HG03196 (cell line): ENCODE measurements around the gene GALK1.
A peak's percentile ranks its signal among the peaks of the same experiment; 100 is the strongest.

Source experiments
- ATAC-seq: cut with Tn5 transposase; IDR thresholded peaks from one replicate; pipeline ENCODE4 v1.9.1; 2021; ENCODE audit not compliant: unreplicated experiment

Gene GALK1

DNA sequence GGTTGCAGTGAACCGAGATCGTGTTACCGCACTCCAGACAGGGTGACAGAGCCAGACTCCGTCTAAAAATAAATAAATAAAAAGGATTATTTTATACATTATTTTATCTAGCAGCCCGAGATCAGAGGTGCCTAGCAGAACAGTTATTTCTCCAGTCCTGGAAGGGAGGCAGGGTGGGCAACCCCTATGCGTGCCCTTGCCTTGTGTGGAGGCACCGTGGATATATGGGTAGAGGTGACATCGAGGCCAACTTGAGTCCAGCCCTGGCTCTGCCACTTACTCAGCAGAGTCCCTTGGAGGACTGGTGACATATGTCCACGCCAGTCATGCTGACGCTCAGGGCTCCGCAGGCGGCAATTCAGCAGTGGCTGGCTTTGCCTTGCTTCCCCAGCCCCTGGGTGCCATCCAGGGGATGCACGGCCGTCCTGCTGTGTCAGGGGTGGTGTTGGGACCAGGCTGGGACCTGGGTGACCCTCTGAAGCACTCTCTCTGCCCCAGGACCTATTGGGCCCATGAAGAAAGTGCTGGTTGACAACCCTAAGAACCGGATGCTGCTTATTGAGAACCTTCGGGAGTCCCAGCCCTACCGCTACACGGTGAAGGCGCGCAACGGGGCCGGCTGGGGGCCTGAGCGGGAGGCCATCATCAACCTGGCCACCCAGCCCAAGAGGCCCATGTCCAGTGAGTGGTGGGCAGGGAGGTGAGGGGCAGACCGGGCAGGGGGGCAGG, 13.2 kb downstream of the GALK1 start:
- ATAC-seq: no peak

DNA sequence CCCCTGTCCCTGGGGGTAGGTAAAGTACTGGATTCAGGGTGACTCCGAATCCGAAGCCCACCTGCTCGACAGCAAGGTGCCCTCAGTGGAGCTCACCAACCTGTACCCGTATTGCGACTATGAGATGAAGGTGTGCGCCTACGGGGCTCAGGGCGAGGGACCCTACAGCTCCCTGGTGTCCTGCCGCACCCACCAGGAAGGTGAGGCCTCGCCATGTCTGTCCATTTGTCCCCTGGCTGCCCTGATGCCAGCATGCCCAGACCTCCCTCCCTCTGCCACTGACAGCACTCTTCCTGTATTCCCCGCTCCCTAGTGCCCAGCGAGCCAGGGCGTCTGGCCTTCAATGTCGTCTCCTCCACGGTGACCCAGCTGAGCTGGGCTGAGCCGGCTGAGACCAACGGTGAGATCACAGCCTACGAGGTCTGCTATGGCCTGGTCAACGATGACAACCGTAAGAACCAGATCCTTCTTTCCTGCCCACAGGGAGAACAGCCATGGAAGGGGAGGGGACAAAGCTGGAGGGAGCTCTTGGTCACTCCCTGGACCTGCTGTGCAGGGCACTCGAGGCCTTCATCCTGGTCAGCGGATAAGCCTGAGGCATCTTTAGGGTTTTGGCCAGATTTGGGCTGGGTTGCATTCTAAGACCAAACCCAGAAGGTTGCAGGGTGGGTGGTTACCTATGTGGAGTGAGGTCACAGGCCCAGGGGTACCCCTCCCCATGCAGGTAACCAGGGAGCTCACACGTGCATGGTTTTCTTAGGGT, 14.2 kb downstream of the GALK1 start:
- ATAC-seq: no peak

DNA sequence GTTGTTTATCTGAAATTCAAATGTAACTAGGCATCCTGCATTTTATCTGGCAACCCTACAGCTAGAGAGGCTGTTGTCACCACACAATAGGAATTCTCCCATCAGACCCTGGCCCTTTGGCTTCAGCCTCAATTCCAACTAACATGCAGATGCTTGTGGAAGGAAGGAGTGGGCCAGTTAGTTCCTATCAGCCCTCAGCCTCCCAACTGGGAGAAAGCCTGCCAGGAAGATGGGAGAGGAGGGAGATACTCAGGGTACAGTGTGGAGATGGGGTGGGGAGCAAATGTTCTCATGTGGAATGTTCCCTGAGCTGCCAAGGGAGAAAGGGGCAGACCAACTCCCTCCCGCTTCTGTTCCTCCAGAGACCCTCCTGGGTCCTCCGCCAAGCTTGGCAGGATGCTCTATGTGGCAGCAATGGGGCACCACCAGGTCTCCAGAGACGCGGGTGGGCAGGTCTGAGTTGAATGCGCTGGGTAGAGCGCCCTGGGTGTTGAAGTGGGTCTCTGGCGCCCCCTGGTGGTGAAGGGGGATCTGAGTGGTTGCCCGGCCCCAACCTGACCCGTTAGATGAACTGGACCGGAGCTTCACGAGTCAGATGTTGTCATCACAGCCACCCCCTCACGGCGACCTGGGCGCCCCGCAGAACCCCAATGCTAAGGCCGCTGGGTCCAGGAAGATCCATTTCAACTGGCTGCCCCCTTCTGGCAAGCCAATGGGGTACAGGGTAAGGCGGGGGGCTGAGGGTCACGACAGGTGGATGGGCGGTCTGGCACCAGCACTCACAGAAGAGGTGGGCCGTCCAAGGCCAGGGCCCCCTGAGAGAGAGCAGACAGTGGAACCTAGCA, 15.2 kb downstream of the GALK1 start:
- ATAC-seq: peak; percentile 43

DNA sequence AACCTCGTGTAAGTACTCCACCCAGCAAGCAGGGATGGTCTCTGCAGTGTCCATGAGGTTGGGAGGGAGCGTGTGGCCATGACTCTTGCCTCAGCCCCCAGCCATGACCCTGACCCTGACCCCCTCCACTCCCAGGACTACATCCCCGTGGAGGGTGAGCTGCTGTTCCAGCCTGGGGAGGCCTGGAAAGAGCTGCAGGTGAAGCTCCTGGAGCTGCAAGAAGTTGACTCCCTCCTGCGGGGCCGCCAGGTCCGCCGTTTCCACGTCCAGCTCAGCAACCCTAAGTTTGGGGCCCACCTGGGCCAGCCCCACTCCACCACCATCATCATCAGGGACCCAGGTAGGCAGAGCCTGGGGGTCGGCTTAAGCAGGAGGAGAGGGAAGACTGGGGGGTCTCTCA, 16.3 kb downstream of the GALK1 start:
- no peak for ATAC-seq

DNA sequence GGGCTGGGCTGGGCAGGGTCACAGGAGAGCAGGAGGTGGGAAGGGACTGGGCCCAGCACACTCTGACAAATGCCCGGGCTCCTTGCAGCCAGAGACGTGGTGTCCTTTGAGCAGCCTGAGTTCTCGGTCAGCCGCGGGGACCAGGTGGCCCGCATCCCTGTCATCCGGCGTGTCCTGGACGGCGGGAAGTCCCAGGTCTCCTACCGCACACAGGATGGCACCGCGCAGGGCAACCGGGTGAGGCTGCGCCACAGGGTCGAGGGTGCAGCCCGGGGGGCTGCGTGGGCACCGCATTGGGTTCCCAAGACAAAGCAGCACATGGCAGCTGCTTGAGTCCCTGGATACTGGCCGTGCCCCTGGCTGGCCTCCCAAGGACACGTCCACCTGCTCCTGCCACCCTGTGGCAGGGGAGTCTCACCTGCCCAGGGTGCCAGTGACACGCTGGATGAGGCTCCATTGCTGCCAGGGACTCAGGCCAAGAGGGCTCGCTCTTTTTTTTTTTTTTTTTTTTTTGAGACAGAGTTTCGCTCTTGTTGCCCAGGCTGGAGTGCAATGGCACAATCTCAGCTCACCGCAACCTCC, 21.3 kb downstream of the GALK1 start:
- no peak for ATAC-seq

DNA sequence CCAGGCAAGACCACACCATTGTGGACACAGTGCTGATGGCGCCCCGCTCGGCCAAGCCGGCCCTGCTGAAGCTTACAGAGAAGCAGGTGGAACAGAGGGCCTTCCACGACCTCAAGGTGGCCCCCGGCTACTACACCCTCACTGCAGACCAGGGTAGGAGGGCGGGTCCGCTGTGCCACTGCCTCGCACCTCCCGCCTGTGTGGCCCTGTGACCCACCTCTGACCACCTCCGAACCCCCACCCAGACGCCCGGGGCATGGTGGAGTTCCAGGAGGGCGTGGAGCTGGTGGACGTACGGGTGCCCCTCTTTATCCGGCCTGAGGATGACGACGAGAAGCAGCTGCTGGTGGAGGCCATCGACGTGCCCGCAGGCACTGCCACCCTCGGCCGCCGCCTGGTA, 22.7 kb downstream of the GALK1 start:
- no peak for ATAC-seq

DNA sequence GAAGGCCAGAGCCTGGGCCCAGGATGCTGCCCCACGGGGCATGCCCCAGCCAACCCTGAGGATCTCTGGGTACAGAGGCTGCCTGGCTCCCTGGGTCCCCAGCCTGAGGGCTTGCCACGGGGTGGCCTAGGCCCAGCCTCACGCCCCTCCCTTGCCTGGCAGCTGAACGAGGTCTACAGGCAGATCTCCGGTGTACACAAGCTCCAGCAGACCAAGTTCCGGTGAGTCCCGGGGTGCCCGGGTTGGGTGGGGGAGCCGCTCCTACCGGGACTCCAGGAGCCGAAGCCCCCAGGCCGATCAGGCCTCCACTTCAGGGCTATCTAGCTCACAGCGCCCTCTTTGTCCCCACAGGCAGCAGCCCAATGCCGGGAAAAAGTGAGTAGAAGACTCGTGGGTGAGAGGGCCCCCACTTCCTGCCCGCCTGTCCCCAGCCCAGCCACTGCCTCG, 24.3 kb downstream of the GALK1 start:
- no peak for ATAC-seq

DNA sequence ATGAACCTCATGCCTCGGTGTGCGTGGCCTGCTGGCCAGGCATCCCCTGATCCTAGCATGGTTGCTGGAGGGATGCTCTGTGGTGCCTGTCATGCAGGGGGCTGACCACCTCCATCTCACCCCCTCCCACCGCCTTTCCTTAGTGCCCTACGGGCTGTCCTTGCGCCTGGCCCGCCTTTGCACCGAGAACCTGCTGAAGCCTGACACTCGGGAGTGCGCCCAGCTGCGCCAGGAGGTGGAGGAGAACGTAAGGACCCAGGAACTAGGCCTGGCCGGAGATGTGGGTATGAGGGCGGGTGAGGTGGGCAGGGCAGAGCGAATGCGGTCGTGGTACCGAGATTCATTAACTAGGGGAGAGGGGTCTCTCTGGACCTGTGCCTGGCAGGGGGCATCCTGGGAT, 24.8 kb downstream of the GALK1 start:
- no peak for ATAC-seq

DNA sequence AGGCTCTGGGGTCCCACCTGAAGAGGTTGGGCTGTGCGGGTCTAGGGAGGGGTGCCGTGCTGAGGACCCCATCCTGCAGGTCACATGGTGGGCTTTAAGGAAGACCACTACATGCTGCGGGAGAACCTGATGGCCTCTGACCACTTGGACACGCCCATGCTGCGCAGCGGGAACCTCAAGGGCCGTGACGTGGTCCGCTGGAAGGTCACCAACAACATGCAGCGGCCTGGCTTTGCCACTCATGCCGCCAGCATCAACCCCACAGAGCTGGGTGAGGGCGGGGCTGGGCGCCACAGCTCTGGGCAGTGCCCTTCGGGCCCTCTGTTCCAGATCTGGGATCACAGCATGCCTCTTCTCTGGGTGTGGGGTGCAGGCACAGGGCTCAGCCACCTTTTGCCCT, 25.2 kb downstream of the GALK1 start:
- no peak for ATAC-seq

DNA sequence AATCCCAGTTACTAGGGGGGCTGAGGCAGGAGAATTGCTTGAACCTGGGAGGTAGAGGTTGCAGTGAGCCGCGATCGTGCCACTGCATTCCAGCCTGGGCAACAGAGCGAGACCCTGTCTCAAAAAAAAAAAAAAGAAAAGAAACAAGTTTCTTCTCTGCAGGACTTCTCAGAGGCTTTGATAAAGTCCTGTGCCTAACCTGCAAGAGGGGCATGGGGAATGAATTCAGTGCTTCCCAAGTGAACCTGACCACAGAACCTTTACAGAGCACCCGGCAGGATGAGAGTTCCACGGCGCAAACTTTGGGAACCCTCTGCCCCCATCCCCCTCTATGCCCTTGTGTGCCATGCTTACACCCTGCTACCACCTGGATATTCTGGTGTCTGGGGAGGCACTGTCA, 25.8 kb downstream of the GALK1 start:
- ATAC-seq: no peak

DNA sequence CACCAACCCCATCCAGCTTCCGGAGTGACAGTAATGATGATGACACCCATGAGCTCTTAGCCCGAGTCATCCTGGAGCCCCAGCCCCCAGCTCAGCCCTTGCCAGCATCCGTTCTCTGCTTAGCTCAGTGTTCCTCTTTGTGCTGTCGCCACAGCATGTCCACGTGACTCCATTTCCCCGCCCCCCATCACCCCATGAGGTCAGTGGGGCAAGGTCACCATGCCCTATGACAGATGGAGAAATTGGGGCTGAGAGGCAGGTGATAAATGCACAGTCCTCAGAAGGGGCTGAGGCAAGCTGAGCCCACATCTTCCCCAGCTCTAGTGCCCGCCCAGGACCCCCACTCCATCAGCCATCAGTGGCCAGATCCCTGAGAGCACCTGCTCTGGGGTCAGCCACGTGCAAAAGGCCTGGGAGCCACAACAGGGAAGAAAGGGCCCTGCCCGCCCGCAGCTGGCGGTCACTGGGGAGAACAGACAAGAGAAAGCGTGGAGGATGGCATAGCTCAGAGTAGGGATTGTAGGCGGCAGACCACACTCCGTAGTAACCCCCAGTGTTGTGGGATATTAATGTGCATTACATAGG, 26.7 kb downstream of the GALK1 start:
- ATAC-seq: no peak

DNA sequence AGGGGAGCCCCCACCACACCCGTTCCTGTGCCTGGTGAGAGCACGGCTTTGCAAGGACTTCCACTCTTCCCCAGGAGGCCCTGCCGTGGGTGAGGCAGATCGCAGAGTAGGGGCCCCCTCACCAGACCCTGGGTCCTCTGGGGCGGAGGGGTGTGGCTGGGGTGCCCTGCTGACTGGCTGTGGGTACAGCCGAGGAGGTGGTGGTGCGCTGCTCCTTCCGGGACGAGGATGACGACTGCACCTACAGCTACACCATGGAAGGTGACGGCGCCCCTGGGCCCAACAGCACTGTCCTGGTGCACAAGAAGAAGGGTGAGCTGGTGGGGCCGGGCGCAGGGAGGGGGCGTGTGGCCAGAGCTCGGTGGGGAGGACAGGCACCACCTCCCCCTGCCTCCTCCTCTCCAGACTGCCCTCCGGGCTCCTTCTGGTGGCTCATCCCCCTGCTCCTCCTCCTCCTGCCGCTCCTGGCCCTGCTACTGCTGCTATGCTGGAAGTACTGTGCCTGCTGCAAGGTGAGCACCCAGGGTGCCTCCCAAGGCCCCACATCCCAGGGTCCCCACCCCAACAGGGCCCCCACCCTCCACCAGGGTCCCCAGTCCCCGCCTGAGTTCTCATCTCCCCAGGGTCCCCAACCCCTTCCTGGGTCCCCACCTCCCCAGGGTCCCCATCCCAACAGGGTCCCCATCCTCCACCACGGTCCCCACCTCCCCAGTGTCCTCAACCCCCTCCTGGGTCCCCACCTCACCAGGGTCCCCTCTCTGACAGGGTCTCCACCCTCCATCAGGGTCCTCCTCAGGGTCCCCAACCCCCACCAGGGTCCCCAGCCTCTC, 27.6 kb downstream of the GALK1 start:
- ATAC-seq: no peak

DNA sequence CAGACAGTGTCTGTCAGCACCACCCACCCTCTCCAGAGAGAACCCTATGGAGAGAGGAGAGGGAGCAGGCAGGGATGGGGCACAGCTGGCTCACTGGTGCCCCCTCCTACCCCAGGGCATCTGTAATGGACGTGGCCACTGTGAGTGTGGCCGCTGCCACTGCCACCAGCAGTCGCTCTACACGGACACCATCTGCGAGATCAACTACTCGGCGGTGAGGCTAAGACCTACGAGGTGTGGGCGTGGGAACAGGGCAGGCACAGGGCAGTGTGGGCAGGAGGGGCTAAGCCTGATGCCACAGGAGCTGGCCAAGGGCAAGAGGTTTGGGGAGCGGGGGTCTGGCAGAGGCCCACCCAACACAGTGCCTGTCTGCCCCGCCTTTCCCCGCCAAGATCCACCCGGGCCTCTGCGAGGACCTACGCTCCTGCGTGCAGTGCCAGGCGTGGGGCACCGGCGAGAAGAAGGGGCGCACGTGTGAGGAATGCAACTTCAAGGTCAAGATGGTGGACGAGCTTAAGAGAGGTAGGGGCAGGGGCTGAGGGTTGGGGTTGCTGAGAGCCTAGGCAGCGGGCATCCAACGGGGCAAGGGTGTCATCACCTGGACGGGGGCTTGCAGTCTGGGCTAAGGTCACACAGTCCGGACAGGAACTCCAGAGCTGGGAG, 28.7 kb downstream of the GALK1 start:
- no peak for ATAC-seq

DNA sequence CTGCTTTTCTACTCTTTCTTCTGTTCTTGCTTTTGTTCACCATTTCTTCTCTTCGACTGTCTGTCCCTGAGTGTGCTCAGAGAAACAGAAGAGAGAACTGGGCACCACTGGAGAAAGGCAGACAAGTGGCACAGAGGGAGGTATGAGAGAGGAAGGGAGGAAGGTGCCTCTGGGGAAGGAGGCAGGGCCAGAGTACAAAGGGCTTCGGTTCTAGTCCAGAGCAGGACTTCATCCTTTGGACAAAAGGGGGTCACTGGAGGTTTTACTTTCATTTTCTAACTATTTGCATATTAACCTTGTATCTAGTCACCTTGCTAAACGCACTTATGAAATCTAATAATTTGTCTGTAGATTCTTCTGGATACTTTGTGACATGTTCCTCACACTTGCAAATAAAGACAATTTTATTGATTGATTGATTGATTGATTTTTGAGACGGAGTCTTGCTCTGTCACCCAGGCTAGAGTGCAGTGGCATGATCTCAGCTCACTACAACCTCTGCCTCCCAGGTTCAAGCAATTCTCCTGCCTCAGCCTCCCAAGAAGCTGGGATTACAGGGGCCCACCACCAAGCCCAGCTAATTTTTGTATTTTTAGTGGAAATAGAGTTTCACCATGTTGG, 30.2 kb downstream of the GALK1 start:
- no peak for ATAC-seq

DNA sequence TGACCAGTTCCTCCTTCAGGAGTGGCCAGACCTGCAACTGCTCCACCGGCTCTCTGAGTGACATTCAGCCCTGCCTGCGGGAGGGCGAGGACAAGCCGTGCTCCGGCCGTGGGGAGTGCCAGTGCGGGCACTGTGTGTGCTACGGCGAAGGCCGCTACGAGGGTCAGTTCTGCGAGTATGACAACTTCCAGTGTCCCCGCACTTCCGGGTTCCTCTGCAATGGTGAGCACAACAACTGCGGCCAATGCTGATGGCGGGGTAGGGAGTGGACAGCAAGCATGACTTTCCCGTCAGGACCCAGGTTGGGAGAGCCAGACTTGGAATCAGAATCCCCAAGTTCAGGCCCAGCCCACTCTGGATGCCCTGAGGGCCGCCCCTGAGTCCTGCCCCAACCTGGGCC, 31.5 kb downstream of the GALK1 start:
- no peak for ATAC-seq

DNA sequence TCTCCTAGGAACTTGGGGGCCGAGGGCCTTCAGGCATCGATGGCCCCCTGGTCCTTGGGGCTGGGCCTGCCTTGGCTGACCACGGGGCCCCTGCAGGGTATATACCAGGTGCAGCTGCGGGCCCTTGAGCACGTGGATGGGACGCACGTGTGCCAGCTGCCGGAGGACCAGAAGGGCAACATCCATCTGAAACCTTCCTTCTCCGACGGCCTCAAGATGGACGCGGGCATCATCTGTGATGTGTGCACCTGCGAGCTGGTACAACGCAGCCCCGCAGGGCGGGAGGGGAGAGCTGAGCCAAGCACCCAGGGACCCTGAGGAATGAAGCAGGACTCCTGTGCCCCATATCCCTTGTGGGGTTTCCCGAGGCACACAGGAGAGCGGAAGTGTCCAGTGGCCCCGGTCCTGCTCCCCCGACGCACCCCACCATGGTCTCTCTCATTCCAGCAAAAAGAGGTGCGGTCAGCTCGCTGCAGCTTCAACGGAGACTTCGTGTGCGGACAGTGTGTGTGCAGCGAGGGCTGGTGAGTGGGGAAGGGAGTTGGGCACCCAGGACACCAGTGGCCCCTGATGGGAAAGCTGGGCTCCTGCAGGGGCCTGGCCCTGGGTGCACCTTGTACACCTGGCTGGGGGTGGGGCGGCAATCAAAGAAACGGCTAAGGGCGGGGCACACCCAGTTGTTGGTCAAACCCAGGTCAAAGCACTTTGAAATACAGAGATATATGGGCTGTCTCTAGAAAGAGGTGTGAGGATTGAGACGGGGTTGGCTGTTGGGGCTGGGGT, 33.1 kb downstream of the GALK1 start:
- no peak for ATAC-seq

DNA sequence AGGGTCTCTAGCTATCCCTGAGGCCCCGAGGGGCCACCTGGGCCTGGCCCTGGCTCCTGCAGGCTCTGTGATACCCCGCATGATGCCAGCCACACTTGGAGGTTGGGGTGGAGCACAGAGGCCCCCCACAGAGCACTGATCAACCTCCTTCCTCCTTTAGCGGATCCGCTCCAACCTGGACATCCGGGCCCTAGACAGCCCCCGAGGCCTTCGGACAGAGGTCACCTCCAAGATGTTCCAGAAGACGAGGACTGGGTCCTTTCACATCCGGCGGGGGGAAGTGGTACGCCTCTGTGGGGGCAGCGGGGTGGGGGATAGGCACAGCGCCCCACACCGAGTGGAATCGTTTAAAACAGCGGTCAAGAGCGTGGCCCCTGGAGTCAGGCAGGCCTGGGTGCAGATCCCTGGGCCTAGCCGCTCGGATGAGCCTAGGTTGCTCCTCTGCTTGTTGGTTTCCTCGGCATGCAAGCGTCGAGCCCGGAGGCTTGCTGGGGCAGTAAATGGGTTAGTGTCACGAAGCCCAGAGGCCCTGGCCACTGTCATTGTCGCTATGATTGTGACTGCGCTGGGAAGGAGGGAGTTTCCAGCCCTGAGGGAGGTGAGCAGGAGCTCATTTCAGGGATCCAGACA, 33.8 kb downstream of the GALK1 start:
- no peak for ATAC-seq

DNA sequence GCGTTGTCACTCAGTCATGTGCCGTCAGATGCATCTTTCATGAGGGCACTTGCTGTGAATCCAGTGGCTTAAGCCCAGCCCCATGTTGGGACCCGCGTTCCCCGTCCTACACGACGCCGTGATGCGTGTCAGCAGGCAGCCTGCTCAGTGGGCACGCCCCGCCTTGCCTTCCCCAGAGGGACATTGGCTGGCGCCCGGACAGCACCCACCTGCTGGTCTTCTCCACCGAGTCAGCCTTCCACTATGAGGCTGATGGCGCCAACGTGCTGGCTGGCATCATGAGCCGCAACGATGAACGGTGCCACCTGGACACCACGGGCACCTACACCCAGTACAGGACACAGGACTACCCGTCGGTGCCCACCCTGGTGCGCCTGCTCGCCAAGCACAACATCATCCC, 34.9 kb downstream of the GALK1 start:
- no peak for ATAC-seq
